ENCODE results near the gene CMA1. TPM values are rescaled to one million over a fixed set of nuclear protein-coding genes. Genes with fewer than 3 reads are reported as not detected.
A peak's percentile ranks its signal among the peaks of the same experiment; 100 is the strongest.
"Not testable (repeated sequence)": the region's sequence is repeated elsewhere in the genome, so short reads cannot be mapped to it uniquely, and the experiment has no call there.

CMA1 gene
- total RNA-seq: not detected

GRCh38 chr14:24508155-24508840 is at the start of gene CMA1:
Gene CMA1, minus strand, starts transcription at chr14:24508265. Its CDS starts 30 bp downstream, at chr14:24508235.
- H3K36me3 ChIP-seq: no peaks in the 10 kb centered on the region
- intact Hi-C loops (cut with DNase I): no loop called here
- no peak within 1 kb of the TSS for H3K27ac ChIP-seq
- 43 to 46% methylated on average over 3 of the region's 3 CpGs for WGBS, 2 donors
- H3K9me3 ChIP-seq: no peaks in the 10 kb centered on the region
- no peaks in the 10 kb centered on the region for H3K4me1 ChIP-seq
- H3K27me3 ChIP-seq: no peaks in the 10 kb centered on the region
- H3K4me3 ChIP-seq (replicated peaks in 1 of 3): no peak within 1 kb of the TSS
- no peak for DNase-seq
- TF ChIP-seq CTCF (IDR thresholded peaks at IDR 0.05) (no peak), POLR2A (IDR thresholded peaks at IDR 0.05) (no peak)

- Histone ChIP-seq H3K4me1 (no peaks in the 10 kb centered on the region), H3K27me3 (no peaks in the 10 kb centered on the region), H3K36me3 (no peaks in the 10 kb centered on the region), H3K4me3 (replicated peaks in 1 of 3) (no peak overlapping the region), H3K9me3 (no peaks in the 10 kb centered on the region), H3K27ac (no peak overlapping the region)
- DNase-seq: peak; percentile 14 to 18
- intact Hi-C loops (cut with DNase I): no loop called here
- WGBS, 2 donors: 33 to 47% methylated on average over 4 of the region's 4 CpGs
- no peak for TF ChIP-seq CTCF (IDR thresholded peaks at IDR 0.05)
- TF ChIP-seq POLR2A (IDR thresholded peaks at IDR 0.05): no peak
Observed at GRCh38 chr14:24556756-24557155, 48.7 kb upstream of the CMA1 start.

GRCh38 chr14:24549064-24549463 is 41.0 kb upstream of the CMA1 start:
- WGBS, 2 donors: 52 to 55% methylated on average over 1 of the region's 1 CpG
- H3K9me3 ChIP-seq; DNase-seq; H3K27ac ChIP-seq; H3K36me3 ChIP-seq; H3K4me3 ChIP-seq (replicated peaks in 1 of 3); H3K27me3 ChIP-seq; intact Hi-C loops (cut with DNase I); H3K4me1 ChIP-seq: not testable (repeated sequence)

- intact Hi-C loops (cut with DNase I): no loop called here
Observed at GRCh38 chr14:24542346-24542936, 34.4 kb upstream of the CMA1 start.

GRCh38 chr14:24535737-24536136 is 27.7 kb upstream of the CMA1 start:
- no peak for TF ChIP-seq POLR2A (IDR thresholded peaks at IDR 0.05)

More at GRCh38 chr14:24542346-24542936, 34.4 kb upstream of the CMA1 start:
- Histone ChIP-seq H3K4me1 (no peaks in the 10 kb centered on the region), H3K27me3 (no peaks in the 10 kb centered on the region), H3K36me3 (no peaks in the 10 kb centered on the region), H3K27ac (no peak overlapping the region), H3K9me3 (no peaks in the 10 kb centered on the region), H3K4me3 (replicated peaks in 1 of 3) (no peak overlapping the region)
- TF ChIP-seq POLR2A (IDR thresholded peaks at IDR 0.05) (no peak), CTCF (IDR thresholded peaks at IDR 0.05) (no peak)
- 88 to 89% methylated on average over 2 of the region's 2 CpGs for WGBS, 2 donors
- no peak for DNase-seq

GRCh38 chr14:24534286-24534685 is 26.2 kb upstream of the CMA1 start:
- intact Hi-C loops (cut with DNase I): no loop called here

More at GRCh38 chr14:24535737-24536136, 27.7 kb upstream of the CMA1 start:
- Histone ChIP-seq H3K27me3 (no peaks in the 10 kb centered on the region), H3K27ac (no peak overlapping the region), H3K36me3 (no peaks in the 10 kb centered on the region), H3K4me1 (no peaks in the 10 kb centered on the region), H3K9me3 (no peaks in the 10 kb centered on the region), H3K4me3 (replicated peaks in 1 of 3) (no peak overlapping the region)
- intact Hi-C loops (cut with DNase I): no loop called here
- no peak for DNase-seq
- WGBS, 2 donors: 80 to 84% methylated on average over 1 of the region's 1 CpG

GRCh38 chr14:24525877-24526620 is 18.0 kb upstream of the CMA1 start:
- H3K27me3 ChIP-seq; H3K4me3 ChIP-seq (replicated peaks in 1 of 3); H3K36me3 ChIP-seq; H3K27ac ChIP-seq; H3K9me3 ChIP-seq; DNase-seq; intact Hi-C loops (cut with DNase I); H3K4me1 ChIP-seq: not testable (repeated sequence)
- WGBS, 2 donors: 72 to 74% methylated on average over 15 of the region's 15 CpGs

More at GRCh38 chr14:24534286-24534685, 26.2 kb upstream of the CMA1 start:
- WGBS, 2 donors: 82 to 85% methylated on average over 3 of the region's 3 CpGs
- Histone ChIP-seq H3K4me1 (no peaks in the 10 kb centered on the region), H3K9me3 (no peaks in the 10 kb centered on the region), H3K27ac (no peak overlapping the region), H3K36me3 (no peaks in the 10 kb centered on the region), H3K4me3 (replicated peaks in 1 of 3) (no peak overlapping the region), H3K27me3 (no peaks in the 10 kb centered on the region)
- no peak for TF ChIP-seq CTCF (IDR thresholded peaks at IDR 0.05)
- no peak for TF ChIP-seq POLR2A (IDR thresholded peaks at IDR 0.05)
- DNase-seq: no peak

Measured in thyroid gland (tissue), 4 donors.